Keratinocyte (primary cell): Measurements from ENCODE around the gene PPM1D.

Experiments
- EZH2 ChIP-seq: IDR thresholded peaks from one replicate; pipeline ENCODE4 v1.6.1; 2012; ENCODE audit warnings: inconsistent platforms, mild to moderate bottlenecking, low read length, moderate library complexity
- TF ChIP-seq, protein P1 (sequence below), 3 experiments: IDR thresholded peaks in 1 of 3; conservative IDR thresholded peaks in 1 of 3; optimal IDR thresholded peaks in 1 of 3; 2 replicates in 2 of 3; 3 replicates in 1 of 3; pipeline versions ENCODE3 to v1.5.1; 2011; ENCODE audit warnings: low read length in 3 of 3, mild to moderate bottlenecking in 3 of 3, moderate library complexity in 2 of 3, control low read depth in 1 of 3, inconsistent platforms in 1 of 3; ENCODE audit not compliant: insufficient read depth in 2 of 3; ENCODE audit errors: extremely low read depth in 1 of 3

DNA sequence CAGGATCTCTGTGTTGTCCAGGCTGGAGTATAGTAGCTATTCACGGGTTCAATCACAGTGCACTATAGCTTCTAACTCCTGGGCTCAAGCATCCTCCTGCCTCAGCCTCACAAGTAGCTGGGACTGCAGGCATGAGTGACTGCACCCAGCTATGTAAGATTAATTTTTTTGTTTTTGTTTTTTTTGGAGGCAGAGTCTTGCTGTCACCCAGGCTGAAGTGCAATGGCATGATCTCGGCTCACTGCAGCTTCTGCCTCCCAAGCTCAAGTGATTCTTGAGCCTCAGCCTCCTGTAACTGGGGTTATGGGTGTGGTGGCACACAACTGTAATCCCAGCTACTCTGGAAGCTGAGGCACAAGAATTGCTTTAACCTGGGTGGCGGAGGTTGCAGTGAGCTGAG is 15.8 kb downstream of the PPM1D start:
- TF ChIP-seq, protein P1, sequence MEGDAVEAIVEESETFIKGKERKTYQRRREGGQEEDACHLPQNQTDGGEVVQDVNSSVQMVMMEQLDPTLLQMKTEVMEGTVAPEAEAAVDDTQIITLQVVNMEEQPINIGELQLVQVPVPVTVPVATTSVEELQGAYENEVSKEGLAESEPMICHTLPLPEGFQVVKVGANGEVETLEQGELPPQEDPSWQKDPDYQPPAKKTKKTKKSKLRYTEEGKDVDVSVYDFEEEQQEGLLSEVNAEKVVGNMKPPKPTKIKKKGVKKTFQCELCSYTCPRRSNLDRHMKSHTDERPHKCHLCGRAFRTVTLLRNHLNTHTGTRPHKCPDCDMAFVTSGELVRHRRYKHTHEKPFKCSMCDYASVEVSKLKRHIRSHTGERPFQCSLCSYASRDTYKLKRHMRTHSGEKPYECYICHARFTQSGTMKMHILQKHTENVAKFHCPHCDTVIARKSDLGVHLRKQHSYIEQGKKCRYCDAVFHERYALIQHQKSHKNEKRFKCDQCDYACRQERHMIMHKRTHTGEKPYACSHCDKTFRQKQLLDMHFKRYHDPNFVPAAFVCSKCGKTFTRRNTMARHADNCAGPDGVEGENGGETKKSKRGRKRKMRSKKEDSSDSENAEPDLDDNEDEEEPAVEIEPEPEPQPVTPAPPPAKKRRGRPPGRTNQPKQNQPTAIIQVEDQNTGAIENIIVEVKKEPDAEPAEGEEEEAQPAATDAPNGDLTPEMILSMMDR (optimal IDR thresholded peaks at IDR 0.05 in 1 of 3, IDR thresholded peaks at IDR 0.05 in 1 of 3, conservative IDR thresholded peaks at IDR 0.05 in 1 of 3; ENCODE audit: extremely low read depth in 1 of 3, insufficient read depth in 2 of 3, low read length in 3 of 3), result no peak
- TF ChIP-seq EZH2, result no peak
